Activated CD4-positive, alpha-beta T cell treated with anti-CD3 and anti-CD28 coated beads, Interleukin-2, amount 50 U/mL, for 1 hour (primary cell): ENCODE results near the gene ADAM12.
"Not testable (repeated sequence)": the region's sequence is repeated elsewhere in the genome, so short reads cannot be mapped to it uniquely, and the experiment has no call there.

ENCODE experiments used
- DNase-seq: peaks from one replicate; pipeline ENCODE4 v3.0.0-alpha.2; 2020

ADAM12 gene

GRCh38 chr10:126402721-126403695 lies 14.7 kb upstream of the ADAM12 start:
- DNase-seq, result no peak

GRCh38 chr10:126400641-126401040 lies 12.4 kb upstream of the ADAM12 start:
- no peak for DNase-seq

- DNase-seq, result no peak
Measured at GRCh38 chr10:126398924-126399323, 10.6 kb upstream of the ADAM12 start.

GRCh38 chr10:126398383-126398743 lies 10.1 kb upstream of the ADAM12 start:
- DNase-seq, result no peak

- DNase-seq, result no peak
Measured at GRCh38 chr10:126397640-126398382, 9.5 kb upstream of the ADAM12 start.

- no peak for DNase-seq
Measured at GRCh38 chr10:126397156-126397555, 8.9 kb upstream of the ADAM12 start.

GRCh38 chr10:126394948-126395347 lies 6.7 kb upstream of the ADAM12 start:
- no peak for DNase-seq

GRCh38 chr10:126393076-126393475 lies 4.8 kb upstream of the ADAM12 start:
- DNase-seq, result no peak

- DNase-seq, result no peak
Measured at GRCh38 chr10:126392469-126392868, 4.2 kb upstream of the ADAM12 start.

- no peak for DNase-seq
Measured at GRCh38 chr10:126392068-126392467, 3.8 kb upstream of the ADAM12 start.

GRCh38 chr10:126391192-126391885 lies 3.1 kb upstream of the ADAM12 start:
- no peak for DNase-seq

- no peak for DNase-seq
Measured at GRCh38 chr10:126390324-126390723, 2.0 kb upstream of the ADAM12 start.

- DNase-seq, result peak; percentile 39
Measured at GRCh38 chr10:126387041-126387921, 996 bp downstream of the ADAM12 start.

- no peak for DNase-seq
Measured at GRCh38 chr10:126384269-126384873, 3.9 kb downstream of the ADAM12 start.

- DNase-seq, result no peak
Measured at GRCh38 chr10:126380352-126381076, 7.8 kb downstream of the ADAM12 start.

GRCh38 chr10:126379166-126379565 lies 9.1 kb downstream of the ADAM12 start:
- not testable (repeated sequence) for DNase-seq

- no peak for DNase-seq
Measured at GRCh38 chr10:126376956-126377355, 11.3 kb downstream of the ADAM12 start.

- no peak for DNase-seq
Measured at GRCh38 chr10:126375926-126376554, 12.2 kb downstream of the ADAM12 start.

GRCh38 chr10:126375299-126375698 lies 13.0 kb downstream of the ADAM12 start:
- DNase-seq, result no peak

GRCh38 chr10:126374435-126374834 lies 13.8 kb downstream of the ADAM12 start:
- DNase-seq, result no peak

- DNase-seq, result no peak
Measured at GRCh38 chr10:126373972-126374371, 14.3 kb downstream of the ADAM12 start.
